T1000 (cell line): ENCODE measurements around the gene FLNA.

ENCODE experiments used
- DNase-seq: peaks from one replicate; lab custom pipeline; 2025; ENCODE audit warnings: mixed read lengths; lab: John Stamatoyannopoulos, UW

Gene FLNA

DNA sequence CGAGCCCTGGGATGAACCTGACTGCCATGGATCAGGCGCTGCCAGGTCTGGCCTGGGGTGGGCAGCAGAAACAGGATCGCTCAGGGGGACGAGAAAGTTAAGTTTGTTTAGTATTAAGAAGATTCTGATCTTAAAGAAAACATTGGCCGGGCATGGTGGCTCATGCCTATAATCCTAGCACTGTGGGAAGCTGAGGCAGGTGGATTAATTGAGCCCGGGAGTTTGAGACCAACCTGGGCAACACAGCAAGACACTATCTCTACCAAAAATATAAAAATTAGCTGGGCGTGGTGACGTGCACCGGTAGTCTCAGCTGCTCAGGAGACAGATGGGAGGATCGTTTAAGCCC lies 696 bp upstream of the FLNA start:
- no peak for DNase-seq

DNA sequence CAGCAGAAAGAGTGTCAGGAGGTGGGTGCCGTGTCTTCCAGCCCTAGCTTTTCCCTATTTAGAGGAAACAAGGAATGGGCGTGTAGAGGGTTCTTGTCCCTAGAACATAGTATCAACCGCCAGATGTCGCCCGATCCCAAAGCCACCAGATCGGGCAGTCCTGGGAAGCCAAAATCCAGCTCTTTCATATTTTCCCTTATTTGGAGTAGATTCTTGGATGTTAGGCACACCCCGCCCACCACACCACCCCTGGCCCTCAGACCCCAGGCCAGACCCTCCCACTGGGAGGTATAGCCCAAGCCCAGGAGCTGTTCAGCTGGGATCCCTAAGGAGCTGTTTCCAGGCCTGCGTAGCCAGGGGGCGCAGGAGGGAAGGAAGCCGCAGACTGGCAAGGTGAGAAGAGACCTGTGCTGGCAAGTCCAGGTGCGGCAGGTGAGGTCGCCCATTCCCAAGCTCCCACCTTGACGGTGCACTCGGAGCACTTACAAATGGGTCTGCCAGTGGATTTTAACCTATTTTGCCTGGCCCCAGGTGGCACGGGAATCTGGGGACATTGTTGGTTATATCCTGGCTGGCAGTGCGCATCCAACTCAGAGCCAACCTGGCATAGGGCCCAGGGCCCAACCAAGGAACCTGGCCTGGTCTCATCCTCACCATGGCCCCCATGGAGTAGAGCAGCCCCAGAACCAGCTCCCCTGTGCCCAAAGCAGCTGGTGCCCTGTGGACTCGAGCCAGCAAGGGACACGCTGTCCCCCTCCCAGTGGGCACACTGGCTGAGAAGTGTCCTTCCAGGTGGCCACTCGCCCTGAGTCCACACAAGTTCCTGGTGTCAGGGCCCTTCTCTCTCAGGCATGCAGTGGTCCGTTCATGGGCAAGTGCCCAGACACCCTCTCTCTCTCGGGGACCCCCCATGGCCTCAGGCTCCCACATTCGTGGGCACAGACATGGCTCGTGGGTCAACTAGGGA lies 811 bp downstream of the FLNA start:
- no peak for DNase-seq

DNA sequence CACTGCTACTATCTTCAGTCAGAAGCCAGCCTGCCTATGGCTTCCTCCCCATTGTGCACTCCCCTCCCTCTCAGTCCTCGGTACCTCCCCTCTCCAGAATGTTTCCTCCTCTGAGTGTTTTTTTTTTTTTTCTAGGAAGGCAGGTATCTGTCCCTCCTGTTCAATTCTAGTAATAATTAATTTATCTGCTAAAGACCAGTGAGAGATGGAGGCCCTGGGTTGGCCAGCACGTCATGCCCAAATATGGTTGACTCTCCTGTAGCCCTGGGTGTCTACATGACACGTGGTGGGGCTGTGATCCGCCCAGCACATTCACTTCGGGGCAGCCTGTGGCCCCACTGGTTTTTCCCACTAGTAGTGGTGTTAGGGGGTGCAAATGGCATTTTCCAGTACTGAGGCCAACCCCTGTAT lies 1.8 kb downstream of the FLNA start:
- no peak for DNase-seq

DNA sequence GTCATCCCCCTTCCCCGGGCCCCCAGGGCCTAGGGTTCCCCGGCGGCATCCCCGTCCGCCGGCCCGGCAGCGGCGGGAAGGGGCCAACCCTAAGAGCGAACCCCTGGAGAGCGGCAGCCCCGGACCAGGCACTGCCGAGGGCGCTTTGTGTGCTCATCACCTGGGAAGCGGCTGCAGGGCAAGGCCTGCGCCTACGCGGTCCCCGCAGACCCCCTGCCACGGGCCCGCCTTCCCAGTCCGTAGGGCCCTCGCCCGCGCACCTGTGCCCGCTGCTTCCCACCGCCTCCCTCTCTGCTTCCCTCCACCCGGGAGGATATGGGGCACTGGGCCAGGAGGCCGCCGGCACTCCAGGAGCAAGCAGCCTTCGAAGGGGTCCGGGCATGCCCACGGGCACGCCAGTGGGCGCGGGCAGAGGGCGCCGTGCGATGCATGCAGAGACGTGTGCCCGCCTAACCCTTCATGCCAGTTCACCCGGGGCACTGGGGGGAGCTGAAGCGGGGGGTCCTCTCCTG lies 2.6 kb downstream of the FLNA start:
- peak; percentile 34 for DNase-seq

DNA sequence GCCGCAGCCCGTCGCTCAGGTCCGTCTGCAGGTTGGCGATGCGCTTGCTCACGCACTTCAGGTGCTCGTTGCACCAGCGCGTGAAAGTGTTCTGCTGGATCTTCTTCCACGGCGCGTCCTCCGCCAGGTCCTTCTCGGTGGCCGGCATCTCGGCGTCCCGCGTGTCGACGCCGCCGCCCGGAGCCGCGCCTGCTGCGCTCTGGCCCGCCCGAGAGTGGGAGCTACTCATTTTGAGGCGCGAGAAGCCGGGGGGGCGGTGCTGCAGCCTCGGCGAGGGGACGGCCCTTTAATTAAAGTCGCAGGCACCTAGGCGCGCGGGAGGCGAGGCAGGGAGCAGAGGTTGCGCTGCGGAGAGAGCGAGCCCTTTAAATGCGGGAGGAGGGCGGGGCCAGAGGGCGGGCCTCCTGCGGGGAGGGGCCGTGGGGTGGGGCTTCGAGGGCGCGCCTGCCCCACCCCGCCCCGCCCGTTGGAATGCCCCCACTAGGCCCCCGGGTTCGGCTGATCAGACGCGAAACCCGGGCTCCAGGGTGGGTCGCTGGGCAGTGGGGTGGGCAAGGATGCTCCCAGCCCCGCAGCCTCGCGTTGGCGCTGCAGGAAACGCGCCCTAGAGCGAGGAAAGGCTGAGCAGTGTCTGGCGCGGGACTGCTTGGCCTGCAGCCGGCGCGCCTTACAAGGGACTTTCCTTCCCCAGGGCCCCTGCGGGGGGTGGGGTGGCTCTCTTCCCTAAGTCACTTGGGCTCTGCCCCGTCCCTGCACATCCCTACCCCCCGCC lies 3.2 kb downstream of the FLNA start:
- DNase-seq = peak; percentile 74

DNA sequence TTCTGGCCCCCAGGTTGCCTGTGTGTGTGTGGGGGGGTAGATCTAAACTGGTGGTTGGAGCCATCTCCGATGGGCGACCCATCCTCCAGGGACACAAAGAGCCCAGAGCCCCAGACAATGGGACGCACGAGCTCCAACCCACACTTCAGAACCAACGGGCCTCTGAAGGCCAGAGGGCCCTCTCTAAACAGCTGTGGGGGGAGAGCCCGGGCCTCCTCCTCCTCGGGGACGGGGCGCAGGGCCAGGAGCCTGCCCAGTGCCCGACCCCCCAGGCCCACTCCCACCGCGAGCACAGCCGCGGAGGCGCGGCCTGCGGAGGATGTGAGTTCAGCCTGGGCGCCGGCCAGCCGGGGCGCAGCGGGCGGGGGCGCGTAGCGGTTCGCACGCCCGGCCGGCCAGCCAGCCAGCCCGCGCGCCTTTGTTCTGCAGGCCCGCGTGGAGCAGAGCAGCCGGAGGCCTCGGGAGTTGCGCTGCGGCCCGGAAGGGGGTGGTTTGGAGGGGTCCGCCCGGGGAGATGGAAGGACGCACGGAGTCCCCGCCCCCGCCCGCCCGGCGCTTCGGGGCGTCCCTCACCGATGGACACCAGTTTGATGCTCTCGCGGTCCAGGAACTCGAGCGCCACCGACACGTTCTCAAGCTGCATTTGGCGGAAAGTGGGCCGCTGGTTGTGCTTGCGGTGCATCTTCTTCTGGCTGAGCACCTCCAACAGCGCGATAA lies 4.0 kb downstream of the FLNA start:
- DNase-seq = no peak

DNA sequence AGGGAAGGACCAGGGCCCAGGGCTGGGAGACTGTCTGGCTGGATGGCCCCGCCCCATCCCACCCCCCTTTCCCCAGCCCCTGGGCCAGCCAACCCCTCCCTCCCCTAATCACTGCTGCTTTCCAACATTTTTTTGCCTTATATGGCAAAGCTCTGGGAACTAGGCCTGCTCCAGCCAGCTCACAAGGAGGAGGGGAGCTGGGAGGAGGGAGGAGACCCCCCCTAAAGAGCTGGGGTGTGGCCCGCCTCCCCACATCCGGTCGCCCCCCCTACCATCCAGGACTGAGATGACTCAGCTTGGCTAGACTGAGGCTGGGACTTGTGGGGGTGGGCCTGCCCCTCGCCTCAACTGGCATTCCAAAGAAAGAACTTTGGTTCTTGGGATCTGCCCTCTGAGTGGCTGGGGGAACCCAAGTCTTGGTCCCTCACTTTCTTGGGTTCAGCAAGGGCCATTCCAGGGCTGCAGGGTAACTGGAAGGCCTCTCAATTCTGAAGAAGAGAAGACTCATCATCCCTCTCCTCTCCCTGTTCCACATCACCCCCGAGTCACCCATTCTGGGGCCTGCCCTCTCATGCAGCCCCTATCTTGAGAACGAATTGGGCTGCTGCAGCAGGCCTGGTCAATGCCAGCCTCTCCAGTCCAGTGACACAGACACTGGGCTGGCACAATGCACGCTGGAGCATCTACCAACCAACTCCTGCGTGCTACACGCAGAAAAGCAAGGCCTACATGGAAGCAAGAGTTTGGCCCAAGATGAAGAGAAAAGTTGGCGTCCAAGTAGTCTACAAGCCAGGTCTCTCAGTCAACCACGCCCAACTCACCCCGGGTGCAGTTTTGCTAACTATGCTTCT lies 4.8 kb downstream of the FLNA start:
- peak; percentile 35 for DNase-seq

DNA sequence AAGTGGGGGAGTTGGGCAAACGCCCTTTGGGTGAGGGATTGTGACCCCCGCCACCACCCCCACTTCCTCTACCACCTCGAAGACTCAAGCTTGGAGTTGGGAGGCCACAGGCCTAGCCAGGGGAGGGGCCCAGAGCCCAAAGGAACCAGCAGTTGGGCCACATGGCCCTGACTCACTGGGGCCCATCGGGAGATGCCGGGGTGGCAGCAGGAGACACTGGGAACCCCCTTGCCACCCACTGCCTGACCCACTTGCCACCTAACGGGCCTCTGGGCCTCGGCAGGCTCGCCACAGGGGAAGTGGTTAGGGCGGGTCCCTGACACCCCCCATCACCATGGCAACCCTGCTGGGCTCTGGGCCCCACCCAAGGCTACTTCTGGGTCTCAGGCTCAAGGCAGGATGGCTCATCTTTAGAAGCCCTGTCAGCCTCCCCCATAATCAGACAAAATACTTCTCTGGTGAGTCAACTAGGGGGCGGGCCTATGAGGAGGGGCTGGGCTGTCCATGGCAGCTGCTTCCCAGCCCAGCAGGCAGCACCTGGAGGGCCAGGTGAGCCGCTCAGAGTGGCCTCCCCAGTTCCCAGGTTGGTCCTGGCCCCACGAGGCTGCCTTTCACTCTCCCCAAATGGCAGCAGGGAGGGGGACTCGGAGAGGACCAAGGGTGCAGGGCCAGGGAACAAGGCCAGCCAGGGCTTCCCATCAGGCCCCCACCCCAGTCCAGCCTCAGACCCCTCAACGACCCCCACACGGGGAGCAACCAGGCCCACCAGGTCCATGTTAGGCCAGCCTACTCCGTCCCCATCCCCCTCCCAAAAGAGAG lies 5.6 kb downstream of the FLNA start:
- DNase-seq = peak; percentile 79

DNA sequence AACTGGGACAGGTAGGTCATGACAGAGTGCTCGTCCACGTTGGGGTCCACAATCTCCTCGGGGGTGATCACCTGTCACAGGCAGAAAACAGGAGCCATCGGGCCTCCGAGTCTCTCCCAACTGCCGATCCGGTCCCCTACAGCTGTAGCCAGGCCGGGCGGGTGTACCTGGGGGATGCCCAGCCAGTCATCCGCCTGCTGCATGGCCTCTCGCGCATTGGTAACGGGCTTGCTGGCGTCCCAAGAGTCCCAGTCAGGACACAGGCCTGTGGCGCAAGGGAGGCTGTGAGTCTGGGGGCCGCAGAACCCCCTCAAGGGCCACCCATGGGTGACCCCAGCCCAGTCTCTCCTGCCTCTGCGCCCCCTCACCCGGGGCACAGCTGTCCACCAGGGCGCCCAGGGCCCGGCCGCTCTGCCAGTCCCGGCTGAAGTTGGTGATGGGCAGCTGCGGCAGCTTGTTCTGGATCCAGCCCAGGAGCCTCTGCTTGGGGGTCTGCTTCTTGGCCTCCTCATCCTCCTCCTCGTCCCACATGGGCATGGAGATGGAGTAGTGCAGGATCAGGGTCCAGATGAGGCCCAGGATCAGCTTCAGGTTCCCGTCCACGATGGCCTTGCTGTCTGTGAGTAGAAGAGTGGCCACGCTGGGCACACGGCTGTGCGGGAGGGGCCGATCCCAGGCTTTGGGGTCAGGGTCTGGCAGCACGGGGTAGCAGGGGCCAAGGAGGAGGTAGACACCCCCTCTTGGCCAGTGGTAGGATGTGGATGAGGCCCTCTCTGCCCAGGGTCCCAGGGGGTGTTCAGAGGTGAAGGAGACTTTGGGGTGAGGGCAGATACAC lies 6.7 kb downstream of the FLNA start:
- DNase-seq = no peak

DNA sequence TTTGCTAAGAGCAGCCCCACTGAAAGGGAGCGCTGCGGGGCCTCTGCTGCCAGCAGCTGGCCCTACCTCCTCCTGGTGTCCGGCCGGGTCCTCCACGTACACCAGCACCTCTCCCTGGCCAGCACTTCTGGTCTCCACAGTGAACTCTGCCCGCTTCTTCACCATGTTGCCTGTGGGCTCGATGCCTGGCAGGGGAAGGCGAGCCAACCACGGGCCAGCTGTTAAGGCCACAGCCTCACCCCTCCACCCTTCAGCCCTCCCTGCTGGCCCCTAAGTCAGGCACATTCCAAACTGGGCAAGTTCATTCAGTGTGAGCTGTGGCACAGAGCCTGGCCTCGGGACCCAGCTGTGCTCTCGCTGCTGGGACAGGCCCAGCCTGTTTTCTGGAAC lies 7.8 kb downstream of the FLNA start:
- DNase-seq = no peak

DNA sequence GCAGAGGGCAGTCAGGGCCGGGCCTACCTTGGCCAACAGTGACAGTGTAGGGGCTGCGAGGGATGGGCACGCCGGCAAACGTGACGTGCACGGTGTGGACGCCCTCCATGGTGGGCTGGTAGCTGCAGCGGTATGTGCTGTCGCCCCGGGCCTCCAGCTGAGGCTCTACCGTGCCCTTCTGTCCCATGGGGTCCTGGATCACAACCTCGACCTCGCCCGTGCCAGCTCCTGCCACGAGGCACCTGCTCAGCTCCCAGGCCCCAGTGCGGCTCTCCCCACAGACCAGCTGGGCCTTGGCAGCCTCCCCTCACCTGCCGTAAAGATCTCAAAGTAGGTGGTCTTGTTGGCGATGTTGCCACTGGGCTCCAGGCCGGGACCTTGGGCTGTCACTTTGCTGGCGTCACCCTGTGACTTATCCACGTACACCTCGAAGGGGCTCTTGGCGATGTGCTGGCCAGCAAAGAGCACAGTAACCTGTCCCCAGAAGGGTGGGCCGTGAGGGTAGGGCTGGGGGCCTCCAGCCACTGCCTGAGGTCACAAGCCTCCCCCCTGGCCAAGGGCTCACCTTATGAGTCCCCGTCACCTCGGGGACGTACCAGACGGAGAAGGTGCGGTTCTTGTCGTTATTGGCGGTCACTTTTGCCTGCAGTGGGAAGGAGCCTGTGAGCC lies 8.3 kb downstream of the FLNA start:
- no peak for DNase-seq

DNA sequence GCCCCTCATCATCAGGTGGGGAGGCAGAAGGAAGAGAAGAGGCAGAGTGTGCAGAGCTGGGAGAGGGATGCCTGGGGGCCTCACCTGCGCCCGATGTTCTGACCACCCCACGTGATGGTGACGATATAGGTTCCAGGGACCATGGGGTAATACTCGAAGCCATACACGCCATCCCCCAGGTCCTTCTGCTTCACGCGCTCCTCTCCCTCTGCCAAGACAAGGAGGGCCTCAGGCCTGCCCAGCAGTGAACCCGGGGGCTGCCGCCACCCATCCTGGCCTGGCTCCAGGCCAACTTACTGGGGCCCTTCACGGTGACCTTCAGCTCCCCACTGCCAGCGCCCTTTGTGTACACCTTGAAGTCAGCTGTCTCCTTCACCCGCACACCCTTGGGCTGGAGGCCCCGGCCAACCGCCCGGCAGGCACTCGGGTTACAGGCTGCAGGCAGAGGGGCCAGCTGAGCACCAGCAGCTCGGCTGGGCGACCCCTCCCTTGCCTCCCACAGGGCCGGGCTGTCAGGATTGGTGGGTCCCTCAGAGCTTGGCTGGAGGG lies 9.3 kb downstream of the FLNA start:
- no peak for DNase-seq

DNA sequence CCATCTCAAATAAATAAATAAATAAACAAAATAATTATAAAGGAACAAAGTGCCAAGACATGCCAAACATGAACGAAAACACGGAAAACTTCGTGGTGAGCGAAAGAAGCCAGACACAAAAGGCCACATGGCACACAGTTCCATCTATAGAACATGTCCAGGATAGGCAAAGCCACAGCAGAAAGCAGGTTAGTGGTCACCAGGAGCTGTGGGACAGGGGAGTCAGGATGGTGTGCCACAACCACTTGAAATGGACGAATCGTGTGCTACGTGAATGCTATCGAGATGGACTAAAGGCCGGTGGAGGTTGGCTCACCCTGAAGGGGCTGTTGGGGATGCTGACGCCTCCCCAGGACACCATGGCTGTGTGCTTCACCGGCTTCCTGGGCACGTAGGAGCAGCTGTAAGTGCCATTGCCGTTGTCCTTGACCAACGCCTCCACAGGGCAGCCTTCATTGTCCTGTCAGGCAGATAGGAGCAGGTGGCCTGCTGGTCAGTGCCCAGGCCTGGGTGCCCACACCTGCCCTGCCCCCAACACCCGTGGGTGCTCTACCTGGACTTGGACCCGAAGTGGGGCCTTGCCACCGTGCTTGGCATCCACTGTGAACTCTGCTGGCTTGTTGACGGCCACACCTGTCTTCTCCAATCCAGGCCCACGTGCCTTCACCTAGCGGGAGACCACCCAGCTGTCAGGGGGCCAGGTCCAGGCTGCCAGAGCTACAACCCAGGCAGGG lies 10.6 kb downstream of the FLNA start:
- DNase-seq = no peak

DNA sequence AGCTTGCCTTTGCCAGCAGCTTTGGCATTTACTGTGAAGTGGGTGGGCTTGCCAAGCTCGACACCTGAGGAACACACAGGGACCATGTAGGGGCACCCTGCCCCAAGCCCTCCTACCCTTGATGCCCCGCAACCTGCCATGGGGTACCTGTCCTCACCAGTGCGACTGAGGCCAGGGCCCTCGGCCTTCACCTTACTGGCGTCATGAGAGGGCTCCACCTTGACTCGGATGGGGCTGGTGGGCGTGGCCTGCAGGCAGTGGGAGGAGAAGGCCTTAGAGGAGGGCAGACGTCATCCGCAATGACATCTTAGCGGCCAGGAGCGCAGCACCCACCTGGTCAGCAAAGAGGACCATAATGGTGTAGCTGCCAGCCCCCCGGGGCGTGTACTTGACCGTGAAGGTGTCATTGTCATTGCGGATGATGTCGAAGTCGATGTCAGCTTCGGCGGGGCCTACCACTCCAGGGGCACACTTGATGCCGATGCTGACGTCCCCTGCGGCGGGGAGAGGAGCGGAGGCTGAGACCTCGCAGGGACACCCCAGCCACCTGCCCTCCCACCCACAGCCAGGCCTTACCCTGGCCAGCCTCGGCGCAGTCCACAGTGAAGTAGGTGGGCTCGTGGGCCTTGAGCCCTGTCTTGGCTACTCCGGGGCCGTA lies 12.2 kb downstream of the FLNA start:
- DNase-seq = no peak

DNA sequence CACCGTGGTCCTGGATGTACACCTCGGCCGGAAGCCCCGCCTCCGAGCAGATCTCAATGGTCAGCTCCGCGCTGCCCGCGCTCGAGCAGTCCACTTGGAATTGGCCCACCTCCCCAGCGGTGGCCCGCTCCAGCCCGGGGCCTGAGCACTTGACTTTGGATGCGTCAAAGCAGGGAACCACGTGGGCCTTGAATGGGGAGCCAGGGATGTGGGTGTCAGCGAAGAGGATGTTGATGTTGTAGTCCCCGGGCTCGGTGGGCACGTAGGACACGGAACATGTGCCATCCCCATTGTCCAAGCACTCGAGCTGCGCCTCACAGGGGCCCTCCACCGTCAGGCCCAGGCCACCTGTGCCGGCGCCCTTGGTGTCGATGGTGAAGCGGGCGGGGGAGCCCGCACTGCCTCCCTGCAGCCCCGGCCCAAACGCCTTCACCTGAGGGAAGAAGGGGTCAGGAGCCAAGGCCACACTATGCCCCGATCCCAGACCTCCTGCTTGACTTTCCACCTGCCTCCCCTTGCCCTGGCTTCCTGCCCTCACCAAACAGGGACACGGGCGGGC lies 14.2 kb downstream of the FLNA start:
- DNase-seq = no peak

DNA sequence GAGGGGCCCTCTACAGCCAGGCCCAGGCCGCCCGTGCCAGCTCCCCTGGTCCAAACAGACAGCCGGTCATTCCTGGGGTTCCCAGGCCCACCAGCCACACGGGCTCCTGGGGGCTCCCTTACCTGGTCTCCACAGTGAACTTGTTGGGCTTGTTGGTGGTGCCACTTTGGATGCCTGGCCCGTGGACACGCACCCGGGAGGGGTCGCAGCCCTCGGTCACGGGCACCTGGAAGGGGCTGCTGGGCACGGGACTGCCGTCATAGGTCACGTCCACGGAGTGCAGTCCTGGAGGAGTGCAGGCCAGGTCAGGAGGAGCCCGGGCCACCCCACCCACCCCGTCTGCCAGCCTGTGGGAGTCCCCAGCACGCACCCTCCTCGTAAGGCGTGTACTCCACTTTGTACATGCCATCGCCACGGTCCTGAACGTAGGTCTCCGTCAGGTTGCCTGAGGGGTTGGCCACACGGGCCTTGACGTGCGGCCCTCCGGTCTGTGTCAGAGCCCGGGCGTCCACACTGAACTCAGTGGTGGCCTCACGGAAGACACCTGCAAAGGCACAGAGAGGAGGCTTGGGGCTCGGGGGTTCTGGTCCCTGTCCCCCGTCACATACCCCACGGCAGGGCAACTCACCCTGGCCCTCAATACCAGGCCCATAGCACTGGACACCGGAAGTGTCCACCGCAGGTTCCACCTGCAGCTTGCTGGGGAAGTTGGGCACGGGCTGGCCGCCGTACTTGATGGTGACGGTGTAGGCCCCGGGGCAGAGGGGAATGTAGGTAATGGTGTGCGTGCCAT lies 14.9 kb downstream of the FLNA start:
- DNase-seq = no peak
